ENCODE results near the gene CTXND1. TPM values are rescaled to one million over a fixed set of nuclear protein-coding genes. Genes with fewer than 3 reads are reported as not detected.

CTXND1 gene
- total and polyA plus RNA-seq, 2 donors (not counting 1 experiment from before 2014, with no cell fraction given) = under 0.01 to 0.01 TPM

DNA sequence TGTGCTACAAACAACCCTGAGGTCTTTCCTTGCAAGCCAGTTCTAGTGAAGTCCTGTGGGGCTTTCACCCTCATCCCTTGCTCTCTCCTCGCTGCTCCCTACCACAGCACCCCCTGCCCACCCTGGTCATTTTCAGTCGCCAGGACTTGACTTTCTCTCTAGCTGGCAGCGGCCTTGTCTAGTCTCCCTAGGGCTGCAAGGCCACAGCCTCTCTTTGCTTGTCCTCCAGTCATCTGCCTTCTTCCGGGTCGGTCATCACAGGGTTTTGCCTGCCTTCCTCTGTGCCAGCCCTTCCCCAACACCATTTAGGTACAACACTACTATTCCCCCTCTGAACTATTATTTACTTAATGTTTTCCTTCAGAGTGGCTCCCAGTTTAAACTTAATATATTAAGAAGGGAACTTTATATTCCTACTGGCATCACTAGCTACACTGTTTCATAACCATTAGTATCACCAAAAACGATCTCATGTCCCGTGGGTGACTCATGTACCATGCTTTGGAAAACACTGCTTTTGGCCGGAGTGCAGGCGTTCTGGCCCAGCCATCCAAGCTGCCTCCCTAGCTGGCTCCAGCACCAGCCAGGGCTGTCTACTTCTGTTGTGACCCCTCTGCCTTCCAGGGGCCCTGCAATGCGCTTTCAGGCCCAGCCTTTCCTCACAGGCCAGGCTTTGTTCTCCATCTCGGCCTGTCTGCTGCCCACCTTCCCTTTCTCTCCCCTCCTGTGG lies 77.8 kb downstream of the CTXND1 start:
- Histone ChIP-seq H3K36me3 (ENCODE audit: control insufficient read depth, insufficient read depth, low read length) (peaks cover 7% of the 10 kb centered on the region), H3K9ac (ENCODE audit: insufficient read depth, low read length) (no peak overlapping the region), H3K27me3 (ENCODE audit: control insufficient read depth, insufficient read depth, low read length) (no peaks in the 10 kb centered on the region), H3K4me3 (replicated peaks in 1 of 4; ENCODE audit: control extremely low read depth in 1 of 4, insufficient read depth in 1 of 4, low read depth in 3 of 4, low read length in 4 of 4) (no peak overlapping the region), H3K4me2 (ENCODE audit: extremely low read depth, insufficient read depth, low read length) (no peak overlapping the region), H3K79me2 (ENCODE audit: control insufficient read depth, insufficient read depth, low read length) (no peaks in the 10 kb centered on the region), H4K20me1 (ENCODE audit: control insufficient read depth, extremely low read depth, insufficient read depth, low read length) (no peaks in the 10 kb centered on the region), H3K9me3 (ENCODE audit: control insufficient read depth, insufficient read depth, low read depth, low read length) (no peaks in the 10 kb centered on the region), H2AFZ (ENCODE audit: low read length) (no peak overlapping the region), H3K27ac (ENCODE audit: insufficient read depth, low read length) (peak overlapping the region; percentile 54), H3K4me1 (ENCODE audit: control insufficient read depth, extremely low read depth, insufficient read depth, low read length) (peaks cover 14% of the 10 kb centered on the region)
- DNase-seq (ENCODE audit: low read depth in 2 of 2) = peak; percentile 80 to 92
- TF ChIP-seq EZH2 (IDR thresholded peaks at IDR 0.05; ENCODE audit: low read length, missing control alignments) = no peak
- TF ChIP-seq, protein P1, sequence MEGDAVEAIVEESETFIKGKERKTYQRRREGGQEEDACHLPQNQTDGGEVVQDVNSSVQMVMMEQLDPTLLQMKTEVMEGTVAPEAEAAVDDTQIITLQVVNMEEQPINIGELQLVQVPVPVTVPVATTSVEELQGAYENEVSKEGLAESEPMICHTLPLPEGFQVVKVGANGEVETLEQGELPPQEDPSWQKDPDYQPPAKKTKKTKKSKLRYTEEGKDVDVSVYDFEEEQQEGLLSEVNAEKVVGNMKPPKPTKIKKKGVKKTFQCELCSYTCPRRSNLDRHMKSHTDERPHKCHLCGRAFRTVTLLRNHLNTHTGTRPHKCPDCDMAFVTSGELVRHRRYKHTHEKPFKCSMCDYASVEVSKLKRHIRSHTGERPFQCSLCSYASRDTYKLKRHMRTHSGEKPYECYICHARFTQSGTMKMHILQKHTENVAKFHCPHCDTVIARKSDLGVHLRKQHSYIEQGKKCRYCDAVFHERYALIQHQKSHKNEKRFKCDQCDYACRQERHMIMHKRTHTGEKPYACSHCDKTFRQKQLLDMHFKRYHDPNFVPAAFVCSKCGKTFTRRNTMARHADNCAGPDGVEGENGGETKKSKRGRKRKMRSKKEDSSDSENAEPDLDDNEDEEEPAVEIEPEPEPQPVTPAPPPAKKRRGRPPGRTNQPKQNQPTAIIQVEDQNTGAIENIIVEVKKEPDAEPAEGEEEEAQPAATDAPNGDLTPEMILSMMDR (conservative IDR thresholded peaks at IDR 0.05 in 1 of 2, IDR thresholded peaks at IDR 0.05 in 1 of 2; ENCODE audit: low read depth in 1 of 2, low read length in 2 of 2) = no peak

- Histone ChIP-seq H3K4me1 (ENCODE audit: control insufficient read depth, extremely low read depth, insufficient read depth, low read length) (peaks cover 14% of the 10 kb centered on the region), H4K20me1 (ENCODE audit: control insufficient read depth, extremely low read depth, insufficient read depth, low read length) (no peaks in the 10 kb centered on the region), H3K4me2 (ENCODE audit: extremely low read depth, insufficient read depth, low read length) (no peak overlapping the region), H3K79me2 (ENCODE audit: control insufficient read depth, insufficient read depth, low read length) (no peaks in the 10 kb centered on the region), H3K27ac (ENCODE audit: insufficient read depth, low read length) (no peak overlapping the region), H3K27me3 (ENCODE audit: control insufficient read depth, insufficient read depth, low read length) (no peaks in the 10 kb centered on the region), H3K9ac (ENCODE audit: insufficient read depth, low read length) (peak overlapping the region; percentile 5), H2AFZ (ENCODE audit: low read length) (no peak overlapping the region), H3K4me3 (replicated peaks in 1 of 4; ENCODE audit: control extremely low read depth in 1 of 4, insufficient read depth in 1 of 4, low read depth in 3 of 4, low read length in 4 of 4) (no peak overlapping the region), H3K36me3 (ENCODE audit: control insufficient read depth, insufficient read depth, low read length) (peaks cover 7% of the 10 kb centered on the region), H3K9me3 (ENCODE audit: control insufficient read depth, insufficient read depth, low read depth, low read length) (no peaks in the 10 kb centered on the region)
- peak; percentile 36 to 60 for DNase-seq (ENCODE audit: low read depth in 2 of 2)
- TF ChIP-seq EZH2 (IDR thresholded peaks at IDR 0.05; ENCODE audit: low read length, missing control alignments) = no peak
- TF ChIP-seq, protein P1 (conservative IDR thresholded peaks at IDR 0.05 in 1 of 2, IDR thresholded peaks at IDR 0.05 in 1 of 2; ENCODE audit: low read depth in 1 of 2, low read length in 2 of 2) = peak; percentile 66 to 74
Measured at GRCh38 chr15:80173022-80173759, 78.8 kb downstream of the CTXND1 start.

GRCh38 chr15:80172401-80172800 lies 79.6 kb downstream of the CTXND1 start:
- no peaks in the 10 kb centered on the region for H3K79me2 ChIP-seq (ENCODE audit: control insufficient read depth, insufficient read depth, low read length)
- no peaks in the 10 kb centered on the region for H4K20me1 ChIP-seq (ENCODE audit: control insufficient read depth, extremely low read depth, insufficient read depth, low read length)
- H3K27ac ChIP-seq (ENCODE audit: insufficient read depth, low read length) = no peak overlapping the region
- no peak overlapping the region for H3K4me2 ChIP-seq (ENCODE audit: extremely low read depth, insufficient read depth, low read length)
- peaks cover 6% of the 10 kb centered on the region for H3K36me3 ChIP-seq (ENCODE audit: control insufficient read depth, insufficient read depth, low read length)
- TF ChIP-seq, protein P1 (conservative IDR thresholded peaks at IDR 0.05 in 1 of 2, IDR thresholded peaks at IDR 0.05 in 1 of 2; ENCODE audit: low read depth in 1 of 2, low read length in 2 of 2) = no peak
- TF ChIP-seq EZH2 (IDR thresholded peaks at IDR 0.05; ENCODE audit: low read length, missing control alignments) = no peak
- no peak overlapping the region for H3K9ac ChIP-seq (ENCODE audit: insufficient read depth, low read length)
- no peaks in the 10 kb centered on the region for H3K9me3 ChIP-seq (ENCODE audit: control insufficient read depth, insufficient read depth, low read depth, low read length)
- no peak for DNase-seq (ENCODE audit: low read depth in 2 of 2)
- H3K4me1 ChIP-seq (ENCODE audit: control insufficient read depth, extremely low read depth, insufficient read depth, low read length) = peaks cover 14% of the 10 kb centered on the region
- H3K27me3 ChIP-seq (ENCODE audit: control insufficient read depth, insufficient read depth, low read length) = no peaks in the 10 kb centered on the region
- no peak overlapping the region for H2AFZ ChIP-seq (ENCODE audit: low read length)
- H3K4me3 ChIP-seq (replicated peaks in 1 of 4; ENCODE audit: control extremely low read depth in 1 of 4, insufficient read depth in 1 of 4, low read depth in 3 of 4, low read length in 4 of 4) = no peak overlapping the region

All from fibroblast of lung (primary cell).